KBM-7 (cell line): Measurements from ENCODE around the gene HMCN1.

ENCODE experiments used
- DNase-seq: peaks from one replicate; pipeline ENCODE4 v3.0.0-alpha.2; 2015
- in situ Hi-C: fragments of 300-500 bp; cut with MboI; formaldehyde crosslinking; loops from 2 replicates; pipeline ENCODE4 v1.14.3; 2020; ENCODE audit warnings: low sequenced_read_pairs, low pct_unique_long_range_greater_than_20kb, mixed read lengths

The HMCN1 gene

DNA sequence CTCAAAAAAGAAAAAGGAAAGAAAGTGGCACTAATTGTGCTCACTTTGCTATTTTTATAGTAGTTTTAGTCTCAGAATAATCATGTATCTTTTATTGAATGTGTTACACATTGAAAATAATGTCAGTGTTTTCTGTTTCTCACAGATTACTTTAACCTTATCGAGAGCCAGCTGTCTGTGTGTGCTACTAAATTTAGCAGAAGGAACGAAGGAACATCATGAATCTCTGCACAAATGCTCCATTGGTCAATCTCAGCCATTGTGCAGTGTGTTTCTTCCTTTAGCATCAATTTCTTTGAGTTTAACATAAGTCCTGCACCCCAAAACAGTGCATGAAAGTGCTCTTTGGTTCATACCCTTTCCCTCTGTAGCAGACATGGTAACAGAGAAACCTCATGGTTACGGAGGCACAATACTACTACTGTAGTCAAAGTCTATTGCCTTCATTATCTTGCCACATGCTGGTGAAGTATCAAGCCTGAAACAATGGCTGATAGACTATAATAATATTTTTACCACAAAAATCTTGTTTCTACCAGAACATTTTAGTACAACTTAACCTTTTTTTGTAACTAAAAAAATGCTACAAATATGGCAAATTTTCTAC is 310.0 kb downstream of the HMCN1 start:
- in situ Hi-C loops, result no loop called here
- no peak for DNase-seq

DNA sequence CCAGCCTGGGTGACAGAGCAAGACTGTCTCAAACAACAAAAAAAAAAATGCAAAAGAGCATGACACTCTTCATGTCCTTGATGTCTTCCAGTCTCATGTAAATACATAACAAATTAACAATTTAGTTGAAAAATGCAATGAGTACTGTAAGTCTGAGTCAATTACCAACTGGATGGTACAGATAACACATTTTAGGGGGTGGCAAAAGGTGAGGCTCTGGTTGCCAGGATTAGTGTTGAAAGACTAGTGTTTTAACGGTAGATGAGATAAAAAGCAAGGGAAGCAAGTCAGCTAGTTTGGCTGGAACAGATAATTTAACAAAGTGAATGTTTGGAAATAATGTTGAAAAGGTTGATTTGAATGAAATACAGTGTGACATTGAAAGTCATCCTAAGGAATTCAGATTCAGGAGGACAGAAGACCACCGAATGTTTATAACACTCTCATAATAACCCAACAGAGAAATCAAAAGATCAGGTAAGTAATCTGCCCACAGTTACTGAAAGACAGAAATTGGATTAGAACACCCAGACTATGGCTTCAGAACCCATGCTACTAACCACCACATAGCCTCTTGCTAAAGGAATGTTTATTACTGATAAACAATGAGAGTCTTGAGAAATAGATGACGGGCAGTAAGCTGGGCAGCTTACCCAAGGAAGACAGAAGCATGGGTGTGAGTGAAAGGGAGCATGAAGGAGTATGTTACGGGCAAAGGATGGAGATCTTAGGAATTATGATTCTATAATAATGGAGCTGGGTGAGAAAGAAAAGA is 312.4 kb downstream of the HMCN1 start:
- no peak for DNase-seq
- in situ Hi-C loops, result no loop called here

DNA sequence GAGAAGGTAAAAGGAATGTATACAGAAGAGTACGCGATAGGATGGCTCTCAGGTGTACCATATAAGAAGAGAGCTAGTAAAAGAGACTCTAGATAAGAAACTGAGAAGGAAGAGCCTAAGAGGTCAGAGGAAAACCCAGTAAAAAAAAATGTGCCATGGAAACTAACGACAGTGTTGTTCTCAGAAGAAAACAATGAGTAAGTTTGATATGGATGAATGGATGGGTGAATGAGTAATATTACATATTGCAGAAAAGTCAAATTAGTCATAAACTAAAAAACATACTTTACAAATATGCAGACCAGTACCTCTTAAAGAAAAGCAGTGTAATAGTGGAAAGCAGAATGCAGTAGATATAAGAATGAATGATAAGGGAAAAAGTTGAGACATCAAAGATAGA is 316.2 kb downstream of the HMCN1 start:
- no peak for DNase-seq
- in situ Hi-C loops, result no loop called here

DNA sequence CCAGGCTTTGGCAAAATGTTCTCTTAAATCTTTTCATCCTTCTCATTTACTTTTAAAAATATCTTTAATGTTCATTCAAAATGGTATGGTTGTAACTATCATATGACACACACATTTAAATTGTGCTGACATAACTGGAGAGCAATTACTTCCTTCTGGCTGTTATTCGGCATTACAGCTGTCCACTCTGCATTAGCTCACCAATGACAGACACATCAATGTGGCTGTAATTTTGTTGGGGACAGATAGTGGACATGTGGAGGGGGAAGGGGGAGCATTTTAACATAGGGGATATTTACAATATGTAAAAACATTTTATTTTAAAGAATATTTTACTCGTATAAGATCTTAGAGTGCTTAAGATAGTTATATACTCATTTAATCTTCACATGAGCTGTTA is 319.8 kb downstream of the HMCN1 start:
- in situ Hi-C loops, result no loop called here
- no peak for DNase-seq

DNA sequence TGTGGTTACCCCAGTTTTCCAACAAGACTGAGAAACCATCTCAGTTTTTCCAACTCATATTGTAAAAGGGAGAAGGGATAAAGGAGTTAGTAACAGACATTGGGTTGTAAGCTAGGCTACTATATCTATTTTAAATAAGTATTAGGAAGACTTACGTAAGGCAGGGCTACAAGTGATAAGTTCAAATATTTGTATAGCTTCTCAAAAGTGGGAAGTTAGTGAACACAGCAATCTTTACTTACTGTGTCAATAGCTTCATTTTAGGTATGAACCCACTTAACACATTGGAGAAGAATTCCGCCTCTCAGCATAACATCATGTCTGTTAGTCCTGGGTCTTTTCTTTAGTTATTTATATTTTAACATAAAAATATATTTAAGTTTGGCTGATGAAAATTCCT is 320.7 kb downstream of the HMCN1 start:
- no peak for DNase-seq
- in situ Hi-C loops, result no loop called here

DNA sequence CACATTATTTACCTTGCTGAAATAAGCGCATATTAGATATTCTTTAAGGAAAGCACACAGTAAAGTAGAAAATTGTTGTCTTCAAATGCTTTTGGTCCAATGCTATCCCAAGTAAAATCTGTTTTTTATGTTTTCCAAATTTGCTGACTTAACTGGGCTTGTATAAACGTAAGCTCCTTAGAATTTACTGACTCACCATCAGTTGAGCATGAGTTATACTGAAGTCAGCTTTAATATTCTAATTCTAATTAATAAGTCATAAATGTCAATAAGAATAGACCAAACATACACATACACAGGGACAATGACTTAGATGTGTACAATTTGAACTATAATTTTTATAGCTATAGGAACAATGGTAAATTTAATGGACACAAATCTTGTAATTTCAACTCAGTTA is 321.7 kb downstream of the HMCN1 start:
- no peak for DNase-seq
- in situ Hi-C loops, result no loop called here

DNA sequence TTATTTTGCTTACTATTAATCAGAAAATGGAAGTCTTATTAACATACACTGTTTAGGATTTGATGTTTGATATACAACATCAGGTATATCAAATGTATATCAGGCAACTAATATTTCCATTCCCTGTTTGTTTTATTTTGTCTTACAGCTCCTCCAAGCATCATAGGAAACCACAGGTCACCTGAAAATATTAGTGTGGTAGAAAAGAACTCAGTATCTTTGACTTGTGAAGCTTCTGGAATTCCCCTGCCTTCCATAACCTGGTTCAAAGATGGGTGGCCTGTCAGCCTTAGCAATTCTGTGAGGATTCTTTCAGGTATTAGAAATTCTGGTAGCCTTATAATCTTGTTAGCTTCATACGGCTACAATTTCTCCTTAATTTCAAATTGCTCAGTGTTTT is 322.9 kb downstream of the HMCN1 start:
- in situ Hi-C loops, result no loop called here
- DNase-seq, result no peak

DNA sequence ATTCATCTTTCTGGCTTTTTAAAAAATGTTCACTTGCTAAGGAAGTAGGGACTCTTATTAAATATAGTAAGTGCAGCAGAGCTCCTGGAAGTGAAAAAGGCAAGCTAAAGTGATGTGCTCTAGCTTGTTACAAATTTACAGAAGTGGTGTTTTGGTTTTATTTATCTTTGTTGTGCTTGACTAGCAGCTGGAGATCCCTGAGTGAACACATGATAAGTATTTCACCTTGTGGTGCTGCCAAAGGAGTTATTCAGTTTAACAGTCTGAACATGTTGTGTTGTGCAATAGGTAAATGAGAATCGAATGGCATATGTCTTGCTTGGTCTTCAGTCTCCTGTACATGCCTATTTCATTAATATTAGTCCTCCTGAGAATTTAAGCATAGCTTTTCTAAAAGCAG is 325.1 kb downstream of the HMCN1 start:
- in situ Hi-C loops, result no loop called here
- no peak for DNase-seq

DNA sequence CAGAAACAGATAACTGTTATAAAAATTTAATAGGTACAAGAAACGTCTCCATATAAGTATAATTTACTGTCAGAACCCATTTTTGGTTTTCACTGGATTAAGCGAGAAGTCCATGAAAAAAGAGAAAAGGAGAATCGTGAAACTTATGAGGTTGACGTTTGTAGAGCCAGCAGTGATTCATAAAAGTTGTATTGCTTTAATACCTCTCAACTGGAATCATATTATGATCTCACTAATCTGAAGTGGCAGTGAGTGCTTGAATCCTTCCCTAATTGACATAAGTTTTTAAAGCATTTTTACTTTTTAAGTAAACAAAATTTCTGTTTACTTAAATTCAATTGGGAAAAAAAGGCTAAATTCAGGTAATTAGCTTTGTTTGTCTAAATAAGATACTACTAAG is 325.6 kb downstream of the HMCN1 start:
- DNase-seq, result no peak
- in situ Hi-C loops, result no loop called here

DNA sequence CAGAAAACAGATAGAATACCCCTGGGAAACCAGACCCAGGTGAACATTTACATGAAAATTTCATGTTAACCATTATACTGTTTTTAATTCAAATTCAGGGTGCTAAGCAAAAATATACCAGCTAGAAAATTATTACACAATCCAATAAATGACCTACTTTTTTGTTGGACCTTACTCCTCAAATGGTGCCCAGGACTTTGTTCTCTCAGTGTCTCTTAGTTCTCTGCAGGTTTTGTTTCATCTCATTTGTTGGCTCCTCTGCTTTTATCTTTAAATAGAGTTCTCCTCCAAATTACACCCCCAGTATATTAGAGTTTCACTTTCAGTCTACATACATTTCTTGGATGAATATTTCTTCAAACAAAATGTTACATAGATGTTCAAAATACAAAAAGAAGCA is 326.0 kb downstream of the HMCN1 start:
- no peak for DNase-seq
- in situ Hi-C loops, result no loop called here

DNA sequence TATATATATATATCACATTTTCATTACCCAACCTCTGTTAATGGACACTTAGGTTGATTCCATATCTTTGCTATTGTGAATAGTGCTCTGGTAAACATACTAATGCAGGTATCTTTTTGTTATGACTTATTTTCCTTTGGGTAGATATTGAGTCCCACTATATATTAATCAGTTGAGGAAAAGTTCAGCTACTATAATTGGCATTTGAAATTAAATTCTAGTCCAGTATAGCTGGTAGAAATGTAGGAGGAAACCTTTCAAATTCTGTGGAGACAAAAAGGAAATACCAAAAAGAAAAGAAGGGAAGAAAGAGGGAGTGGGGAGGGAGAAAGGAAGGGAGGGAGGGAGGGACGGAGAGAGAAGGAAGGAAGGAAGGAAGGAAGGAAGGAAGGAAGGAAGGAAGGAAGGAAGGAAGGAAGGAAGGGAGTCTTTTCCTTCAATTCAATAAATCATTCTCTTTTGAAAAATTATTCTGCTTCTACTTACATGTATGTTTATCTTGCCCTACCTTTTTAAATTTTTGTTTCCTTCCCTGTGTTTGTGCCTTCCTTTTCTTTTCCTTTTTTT is 329.0 kb downstream of the HMCN1 start:
- in situ Hi-C loops, result no loop called here
- DNase-seq, result no peak

DNA sequence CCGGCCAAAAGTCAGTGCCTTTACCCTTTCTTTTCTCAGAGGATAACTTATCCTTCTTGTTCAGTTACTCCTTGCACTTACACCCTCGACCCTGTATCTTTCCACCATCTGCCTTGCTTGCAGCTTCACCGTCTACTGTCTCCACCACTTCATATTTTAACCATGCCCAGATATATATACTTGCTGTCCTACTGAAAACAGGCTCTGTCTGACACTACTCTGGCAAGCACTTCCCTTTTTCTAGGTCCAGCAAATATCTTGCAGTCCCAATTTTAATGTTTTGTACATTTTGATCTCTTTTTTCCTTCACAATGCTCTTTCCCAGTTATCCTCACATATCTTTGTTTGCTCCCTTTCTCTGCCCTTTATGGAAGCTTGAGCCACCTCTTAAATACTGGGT is 332.2 kb downstream of the HMCN1 start:
- in situ Hi-C loops, result no loop called here
- peak; percentile 4 for DNase-seq

DNA sequence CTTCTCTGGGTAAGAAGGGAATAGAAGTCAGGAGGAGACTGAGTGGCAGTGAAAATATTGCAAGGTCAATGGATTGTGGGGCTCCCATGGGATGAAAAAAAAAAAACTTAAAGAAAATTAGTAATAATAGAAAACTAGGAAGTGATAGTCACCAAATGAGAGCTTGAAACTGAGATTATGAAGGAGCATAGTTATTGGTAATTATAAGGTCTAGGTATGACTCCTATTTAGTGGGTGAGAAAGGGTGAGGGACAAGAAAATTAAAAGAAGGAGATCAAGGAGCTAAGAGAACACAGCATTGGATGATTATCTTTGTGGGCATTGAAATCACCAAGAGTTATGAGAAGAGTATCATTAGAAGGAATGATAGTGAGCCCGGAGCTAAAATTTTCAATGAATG is 339.5 kb downstream of the HMCN1 start:
- in situ Hi-C loops, result no loop called here
- no peak for DNase-seq

DNA sequence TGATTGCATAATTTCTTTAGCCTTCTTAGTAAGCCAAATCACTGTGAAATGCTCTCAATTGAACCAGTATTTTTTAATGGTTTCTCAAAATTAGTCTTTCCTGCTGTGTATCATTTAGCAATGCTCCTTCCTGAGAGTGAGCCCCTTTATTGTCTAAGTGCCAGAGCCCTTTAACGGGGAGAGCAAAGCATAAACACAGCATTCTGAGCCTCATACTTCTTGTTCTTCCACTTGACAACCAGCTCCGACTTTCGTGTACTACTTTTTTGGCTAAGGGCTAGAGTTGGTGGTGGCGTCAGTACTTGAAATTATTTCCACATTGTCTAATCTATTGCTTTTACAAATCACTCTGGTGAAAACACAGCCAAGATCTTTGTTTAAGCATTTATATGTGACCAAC is 341.8 kb downstream of the HMCN1 start:
- no peak for DNase-seq
- in situ Hi-C loops, result no loop called here

DNA sequence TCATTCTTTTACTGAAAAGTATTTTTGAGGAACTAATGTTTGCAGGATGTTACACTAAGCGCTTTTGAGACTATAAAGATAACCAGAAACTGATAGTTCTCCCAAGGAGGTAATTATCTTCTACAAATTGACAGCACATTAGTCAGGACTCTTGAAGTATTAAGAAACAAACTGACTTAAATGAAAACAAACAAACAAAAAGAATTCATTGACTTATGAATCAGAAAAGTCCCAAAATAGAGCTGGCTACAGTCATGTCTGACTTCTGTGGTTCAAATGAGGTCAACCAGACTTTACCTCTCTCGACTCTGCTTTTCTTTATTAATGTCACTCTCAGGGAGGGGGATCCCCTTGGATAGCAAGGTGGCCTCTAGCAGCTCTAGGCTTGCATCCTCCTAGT is 344.1 kb downstream of the HMCN1 start:
- peak; percentile 3 for DNase-seq
- in situ Hi-C loops, result no loop called here

DNA sequence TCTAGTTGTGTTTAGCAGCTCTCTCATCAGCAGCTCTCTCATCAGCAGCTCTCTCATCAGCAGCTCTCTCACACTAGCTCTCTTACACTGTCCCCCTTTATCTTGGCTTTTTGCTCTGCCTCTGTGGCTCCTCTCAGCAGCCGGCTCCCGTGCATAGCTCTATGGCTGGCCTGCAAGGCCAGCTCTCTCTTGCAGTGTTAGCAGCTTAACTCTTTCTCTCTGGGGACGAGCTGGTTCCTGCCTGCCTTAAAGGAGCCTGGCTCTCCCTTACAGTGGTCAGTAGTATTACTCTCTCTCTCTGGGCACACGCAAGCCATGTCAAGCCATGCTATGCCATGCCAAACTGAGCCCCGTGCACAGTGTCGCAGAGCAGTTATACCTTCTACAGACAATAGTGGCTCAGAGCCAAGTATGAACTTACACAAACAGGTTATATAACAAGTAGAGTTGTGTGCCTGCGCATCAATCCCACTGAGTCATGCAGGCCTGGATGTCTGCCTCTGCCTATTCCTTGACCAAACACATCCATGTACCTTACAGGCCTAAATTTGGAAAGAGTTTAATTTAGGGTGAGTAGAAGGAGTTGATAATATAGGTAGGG is 345.0 kb downstream of the HMCN1 start:
- in situ Hi-C loops, result no loop called here
- DNase-seq, result no peak

DNA sequence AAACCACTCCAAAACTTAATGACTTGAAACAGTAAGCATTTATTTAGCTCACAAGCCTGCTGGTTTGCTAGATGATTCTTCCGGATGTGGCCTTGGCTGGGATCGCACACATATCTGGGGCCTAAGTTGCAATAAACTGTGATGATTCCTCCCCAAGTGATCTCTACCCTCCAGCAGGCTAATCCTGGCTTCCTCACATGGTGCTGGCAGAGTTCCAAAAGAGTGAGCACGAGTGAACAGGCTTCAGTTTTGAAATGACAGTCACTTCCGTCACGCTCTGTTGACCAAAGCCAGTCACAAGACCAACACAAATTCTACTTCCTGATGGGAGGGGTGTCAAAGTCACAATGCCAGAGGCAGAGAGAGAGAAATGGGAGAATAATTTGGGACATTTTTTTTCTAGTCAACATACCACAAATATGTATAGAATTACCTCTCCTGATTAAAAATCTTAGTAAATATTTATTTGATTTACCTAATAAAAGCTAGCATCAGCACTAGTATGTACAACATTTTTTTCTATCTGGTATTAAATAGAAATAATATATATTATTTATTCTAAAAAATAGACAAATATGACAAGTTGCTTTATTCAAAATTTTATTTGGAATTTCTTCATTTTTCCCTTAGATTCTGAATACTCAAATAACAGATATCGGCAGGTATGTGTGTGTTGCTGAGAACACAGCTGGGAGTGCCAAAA is 348.2 kb downstream of the HMCN1 start:
- in situ Hi-C loops, result no loop called here
- DNase-seq, result peak; percentile 95

DNA sequence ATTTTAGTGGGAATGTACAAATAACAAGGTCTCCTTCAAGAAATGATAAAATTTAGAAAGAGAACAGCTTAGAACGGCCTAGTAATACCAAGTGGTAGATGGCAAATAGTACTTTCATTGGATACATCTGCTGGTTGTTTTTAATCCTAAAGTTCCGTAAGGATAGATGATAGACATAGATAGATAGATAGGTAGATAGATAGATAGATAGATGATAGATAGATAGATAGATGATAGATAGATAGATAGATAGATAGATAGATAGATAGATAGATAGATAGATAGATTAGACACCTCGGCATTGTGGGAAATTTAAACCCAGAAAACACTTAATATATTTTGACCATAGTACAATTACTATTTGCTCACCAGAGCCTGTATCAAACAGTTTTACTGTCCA is 352.4 kb downstream of the HMCN1 start:
- in situ Hi-C loops, result no loop called here
- no peak for DNase-seq

DNA sequence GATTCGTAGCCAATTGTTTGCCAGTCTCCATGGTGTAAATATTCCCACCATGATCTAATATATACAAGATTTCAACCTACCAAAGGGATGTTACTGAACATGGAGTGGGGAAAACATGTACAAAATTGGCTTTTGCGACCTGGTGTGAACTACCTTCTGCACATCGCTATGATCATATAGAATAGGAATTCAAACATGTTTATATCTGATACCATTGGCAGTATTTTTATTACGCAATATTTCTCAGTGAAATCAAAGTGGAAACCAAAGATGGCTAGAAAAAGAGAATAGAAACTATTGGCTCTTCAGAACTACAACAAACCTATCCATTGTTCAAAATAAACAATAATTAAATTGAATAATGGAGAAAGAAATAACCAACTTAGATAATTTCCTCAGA is 355.7 kb downstream of the HMCN1 start:
- no peak for DNase-seq
- in situ Hi-C loops, result no loop called here

DNA sequence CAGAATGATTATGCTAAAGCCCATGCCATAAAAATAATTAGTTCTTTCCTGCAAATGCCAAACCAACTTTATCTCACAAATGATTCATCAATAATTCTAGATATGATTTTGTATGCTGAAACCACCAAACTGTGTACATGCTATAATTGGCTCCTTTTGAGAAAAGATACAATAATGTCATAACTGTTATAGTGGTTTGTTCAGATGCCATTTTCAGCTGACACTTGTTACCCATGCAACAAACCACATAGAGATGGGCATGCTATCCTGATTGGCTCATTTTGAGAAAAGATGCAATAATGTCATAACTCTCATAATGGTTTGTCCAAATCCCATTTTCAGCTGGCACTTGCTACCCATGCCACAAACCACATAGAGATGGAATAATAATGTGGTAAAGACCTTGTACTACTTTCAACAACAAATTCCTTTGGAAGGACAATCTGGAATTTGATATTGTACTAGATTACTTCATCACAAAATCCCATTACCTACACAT is 357.1 kb downstream of the HMCN1 start:
- no peak for DNase-seq
- in situ Hi-C loops, result no loop called here
